SIG-M5 treated with dmso at 0.1 percent for 504 hours (cell line): ENCODE measurements around the gene TENT5C.

ENCODE experiments used
- DNase-seq: peaks from one replicate; lab custom pipeline; 2025; ENCODE audit not compliant: unreplicated experiment; lab: John Stamatoyannopoulos, UW

TENT5C gene

GRCh38 chr1:117672756-117673155 is 66.9 kb downstream of the TENT5C start:
- DNase-seq, result no peak

DNA sequence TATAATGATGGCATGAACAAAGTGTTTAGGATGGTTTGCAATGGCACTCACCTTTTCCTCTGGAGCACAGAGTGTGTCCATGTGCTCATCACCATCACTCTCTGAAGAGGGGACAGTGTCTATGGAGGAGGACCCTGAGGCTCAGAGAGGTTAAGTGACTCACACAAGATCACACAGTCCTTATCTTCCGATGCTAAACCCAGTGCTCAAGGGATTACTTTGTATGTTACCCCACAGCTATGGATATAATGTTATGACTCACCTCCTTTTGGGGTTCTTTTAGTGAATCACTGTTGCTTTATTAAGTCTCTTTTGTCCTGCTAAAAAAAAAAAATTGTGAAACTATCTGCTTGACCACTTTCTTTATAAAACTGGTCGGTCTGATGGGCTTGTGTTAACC is 67.6 kb downstream of the TENT5C start:
- DNase-seq, result no peak

GRCh38 chr1:117674521-117675400 is 68.9 kb downstream of the TENT5C start:
- DNase-seq, result peak; percentile 58

DNA sequence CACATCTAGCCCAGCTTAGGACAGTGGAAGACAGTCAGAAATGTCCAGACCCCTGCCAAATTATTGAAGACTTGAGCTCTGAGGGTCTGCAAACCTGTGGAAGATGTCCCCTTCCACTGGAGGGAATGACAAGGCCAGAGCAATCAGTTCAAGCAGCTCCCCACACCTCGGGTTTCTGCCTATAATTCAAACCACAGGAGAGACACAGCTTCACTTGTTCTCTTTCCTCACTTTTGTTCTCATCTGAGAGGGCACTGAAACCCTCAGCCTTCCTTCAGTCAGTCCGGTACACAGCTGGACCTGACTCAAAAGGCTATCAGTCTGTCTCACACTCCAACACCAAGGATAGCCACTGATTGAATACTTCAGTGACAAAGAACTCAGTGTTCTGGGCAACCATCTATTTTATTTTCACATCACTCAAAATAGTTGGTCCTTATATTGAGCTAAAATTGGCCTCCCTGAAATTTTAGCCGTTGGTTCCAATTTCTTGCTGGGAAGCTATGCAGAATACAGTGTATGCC is 70.1 kb downstream of the TENT5C start:
- no peak for DNase-seq

- DNase-seq, result no peak
Observed at GRCh38 chr1:117676615-117677130, 70.8 kb downstream of the TENT5C start.
